Esophagus squamous epithelium (tissue), 5 donors: Measurements from ENCODE around the gene TMEM11. TPM values are rescaled to one million over a fixed set of nuclear protein-coding genes. Genes with fewer than 3 reads are reported as not detected.

Experiments used
- DNase-seq: peaks from one replicate; lab custom pipeline; 2025; lab: John Stamatoyannopoulos, UW
- H3K27ac ChIP-seq, 4 donors: fragments of 200-600 bp; sonication (generic); one replicate each; pipeline ENCODE4 v1.5.1; 2016 to 2019; ENCODE audit warnings: mild to moderate bottlenecking in 1 of 4
- H3K27me3 ChIP-seq, 4 donors: fragments of 200-600 bp; sonication (generic); 1 replicate in 3 of 4; 2 replicates in 1 of 4; pipeline versions ENCODE4 v1.5.1 to v1.6.0; 2017 to 2021; ENCODE audit warnings: antibody characterized with exemption in 1 of 4
- H3K36me3 ChIP-seq, 3 donors: fragments of 200-600 bp; sonication (generic); one replicate each; pipeline ENCODE4 v1.5.1; 2016 to 2019
- H3K4me1 ChIP-seq, 3 donors: fragments of 200-600 bp; sonication (generic); one replicate each; pipeline ENCODE4 v1.5.1; 2017 to 2019
- H3K4me3 ChIP-seq, 4 donors: fragments of 200-600 bp; sonication (generic); 1 replicate in 3 of 4; 2 replicates in 1 of 4; pipeline ENCODE4 v1.5.1; 2016 to 2019; ENCODE audit warnings: mild to moderate bottlenecking in 2 of 4, moderate library complexity in 1 of 4
- H3K9me3 ChIP-seq, 3 donors: fragments of 200-600 bp; sonication (generic); one replicate each; pipeline ENCODE4 v1.5.1; 2016 to 2019
- POLR2A ChIP-seq, 4 donors: fragments of 450-650 bp; IDR thresholded peaks; one replicate each; pipeline ENCODE4 v1.6.1; 2017; ENCODE audit warnings: antibody characterized with exemption in 4 of 4, mild to moderate bottlenecking in 4 of 4, moderate library complexity in 3 of 4
- WGBS, 2 donors: methylation state at CpG; one replicate each; pipeline ENCODE4 v1.1.5; 2018; 5-methylcytosine and 5-hydroxymethylcytosine counted together
- intact Hi-C: fragments of 100-400 bp; cut with DNase I; formaldehyde crosslinking; loops from one replicate; pipeline ENCODE4 v1.15.0; 2022
- total RNA-seq, 4 donors: library from RNA; depleted of rRNA; stranded (reverse); fragments of >200 nt; gene quantifications; one replicate each; pipeline ENCODE4 v1.1.0, GENCODE V29; 2016
- TF ChIP-seq, protein P1 (sequence below), 6 experiments: fragments of 450-650 bp in 4 of 6; fragments of 200-600 bp in 2 of 6; sonication (generic) in 2 of 6; IDR thresholded peaks; one replicate each; pipeline ENCODE4 v1.5.1; 2016 to 2019; ENCODE audit warnings: antibody characterized with exemption in 6 of 6, mild to moderate bottlenecking in 4 of 6, moderate library complexity in 4 of 6
- donor health status: DM: yes; HTN: yes; CAD: no.

The TMEM11 gene
- total RNA-seq, 4 donors from 2014 or later = 17.8 to 29.0 (median 20.2) TPM

DNA sequence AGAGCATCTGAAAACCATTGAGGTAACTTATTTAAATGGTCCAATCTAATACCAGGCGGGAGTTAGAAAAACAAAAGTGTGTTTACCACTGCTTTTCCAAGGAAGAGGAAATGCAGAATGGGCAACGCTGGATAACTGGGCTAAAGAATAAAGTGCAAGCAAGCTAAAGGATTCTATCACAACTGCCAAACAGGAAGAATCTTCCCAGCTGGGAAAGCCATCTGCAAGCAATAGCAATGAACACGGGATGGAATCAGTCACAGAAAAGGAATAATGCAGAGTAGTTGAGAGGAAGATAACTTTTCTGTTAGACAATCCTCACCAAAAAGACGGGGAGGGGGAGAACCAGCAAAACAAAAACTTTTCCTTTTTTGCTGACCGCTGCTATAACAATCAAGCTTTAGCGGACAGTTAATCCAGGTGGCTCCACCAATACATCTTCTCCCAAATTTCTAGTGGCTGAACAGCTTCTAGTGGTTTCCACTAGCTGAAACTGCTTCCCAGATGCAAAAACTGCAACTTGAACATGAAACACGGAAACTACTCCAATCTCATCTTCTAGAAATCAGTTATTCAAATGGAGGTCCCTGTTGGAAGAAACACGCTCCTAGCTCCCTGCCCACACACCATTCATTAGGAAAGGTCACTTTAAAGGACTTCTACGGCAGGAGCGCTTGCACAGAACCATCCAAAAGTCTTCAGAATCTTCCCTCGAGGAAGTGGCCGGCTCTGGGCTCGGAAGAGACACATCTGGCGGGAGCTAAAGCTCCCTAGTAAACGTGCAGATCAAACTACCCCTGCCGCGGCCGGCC, 929 bp downstream of the TMEM11 start:
- TF ChIP-seq, protein P1, sequence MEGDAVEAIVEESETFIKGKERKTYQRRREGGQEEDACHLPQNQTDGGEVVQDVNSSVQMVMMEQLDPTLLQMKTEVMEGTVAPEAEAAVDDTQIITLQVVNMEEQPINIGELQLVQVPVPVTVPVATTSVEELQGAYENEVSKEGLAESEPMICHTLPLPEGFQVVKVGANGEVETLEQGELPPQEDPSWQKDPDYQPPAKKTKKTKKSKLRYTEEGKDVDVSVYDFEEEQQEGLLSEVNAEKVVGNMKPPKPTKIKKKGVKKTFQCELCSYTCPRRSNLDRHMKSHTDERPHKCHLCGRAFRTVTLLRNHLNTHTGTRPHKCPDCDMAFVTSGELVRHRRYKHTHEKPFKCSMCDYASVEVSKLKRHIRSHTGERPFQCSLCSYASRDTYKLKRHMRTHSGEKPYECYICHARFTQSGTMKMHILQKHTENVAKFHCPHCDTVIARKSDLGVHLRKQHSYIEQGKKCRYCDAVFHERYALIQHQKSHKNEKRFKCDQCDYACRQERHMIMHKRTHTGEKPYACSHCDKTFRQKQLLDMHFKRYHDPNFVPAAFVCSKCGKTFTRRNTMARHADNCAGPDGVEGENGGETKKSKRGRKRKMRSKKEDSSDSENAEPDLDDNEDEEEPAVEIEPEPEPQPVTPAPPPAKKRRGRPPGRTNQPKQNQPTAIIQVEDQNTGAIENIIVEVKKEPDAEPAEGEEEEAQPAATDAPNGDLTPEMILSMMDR (IDR thresholded peaks at IDR 0.05) = no peak
- TF ChIP-seq POLR2A (IDR thresholded peaks at IDR 0.05) = no peak
- H3K4me1 ChIP-seq = peaks cover 42 to 70% (median 45%) of the 10 kb centered on the region in 3 donors
- WGBS, 2 donors = 3 to 7% methylated on average over 9 to 17 of the region's 18 CpGs

GRCh38 chr17:21211825-21212479, 2.0 kb downstream of the TMEM11 start:
- Histone ChIP-seq H3K27ac (peak overlapping the region in 3 of 4 donors; percentile 11 to 97 (median 96)), H3K4me1 (peaks cover 42 to 71% (median 45%) of the 10 kb centered on the region in 3 donors), H3K36me3 (peaks cover 0 to 38% (median 0%) of the 10 kb centered on the region in 3 donors), H3K9me3 (no peaks in the 10 kb centered on the region), H3K27me3 (no peaks in the 10 kb centered on the region), H3K4me3 (peak overlapping the region in 2 of 4 donors; percentile 94 to 97)
- intact Hi-C loops = loop anchor here (10.0 kb wide), 1 partner anchor 87 kb away; the partner anchor contains the start of gene DHRS7B
- TF ChIP-seq POLR2A (IDR thresholded peaks at IDR 0.05) = no peak
- TF ChIP-seq, protein P1 (IDR thresholded peaks at IDR 0.05) = no peak
- whole genome bisulfite sequencing, 2 donors = 34 to 67% methylated on average over 4 to 6 of the region's 9 CpGs
- no peak for DNase-seq

More for the DNA sequence above, 929 bp downstream of the TMEM11 start:
- no peak for DNase-seq
- no peaks in the 10 kb centered on the region for H3K27me3 ChIP-seq
- peak overlapping the region; percentile 93 to 97 (median 95) for H3K4me3 ChIP-seq
- H3K36me3 ChIP-seq = peaks cover 0 to 28% (median 0%) of the 10 kb centered on the region in 3 donors
- peak overlapping the region; percentile 95 to 97 (median 96) for H3K27ac ChIP-seq
- intact Hi-C loops = loop anchor here (10.0 kb wide), 1 partner anchor 88 kb away; the partner anchor contains the start of gene DHRS7B
- no peaks in the 10 kb centered on the region for H3K9me3 ChIP-seq

GRCh38 chr17:21210411-21211076, 3.4 kb downstream of the TMEM11 start:
- Histone ChIP-seq H3K36me3 (peaks cover 0 to 48% (median 0%) of the 10 kb centered on the region in 3 donors), H3K4me3 (no peak overlapping the region), H3K27me3 (no peaks in the 10 kb centered on the region), H3K27ac (peak overlapping the region in 1 of 4 donors; percentile 63), H3K9me3 (no peaks in the 10 kb centered on the region), H3K4me1 (peaks cover 42 to 72% (median 45%) of the 10 kb centered on the region in 3 donors)
- DNase-seq = no peak
- TF ChIP-seq, protein P1 (IDR thresholded peaks at IDR 0.05) = no peak
- TF ChIP-seq POLR2A (IDR thresholded peaks at IDR 0.05) = no peak
- WGBS, 2 donors = 51 to 67% methylated on average over 14 to 15 of the region's 15 CpGs
- intact Hi-C loops = loop anchor here (10.0 kb wide), 1 partner anchor 86 kb away; the partner anchor contains the start of gene DHRS7B

GRCh38 chr17:21209511-21210175, 4.3 kb downstream of the TMEM11 start:
- intact Hi-C loops = loop anchor here (10.0 kb wide), 1 partner anchor 85 kb away; the partner anchor contains the start of gene DHRS7B
- no peak for DNase-seq
- H3K27ac ChIP-seq = peak overlapping the region in 2 of 4 donors; percentile 54 to 63

More at GRCh38 chr17:21209511-21210175, 4.3 kb downstream of the TMEM11 start:
- H3K4me1 ChIP-seq = peaks cover 37 to 72% (median 38%) of the 10 kb centered on the region in 3 donors
- no peaks in the 10 kb centered on the region for H3K9me3 ChIP-seq
- 48 to 50% methylated on average over 6 to 9 of the region's 17 CpGs for WGBS, 2 donors
- TF ChIP-seq, protein P1 (IDR thresholded peaks at IDR 0.05) = no peak
- no peak for TF ChIP-seq POLR2A (IDR thresholded peaks at IDR 0.05)
- no peaks in the 10 kb centered on the region for H3K27me3 ChIP-seq
- H3K36me3 ChIP-seq = peaks cover 0 to 48% (median 0%) of the 10 kb centered on the region in 3 donors
- no peak overlapping the region for H3K4me3 ChIP-seq
